T-cell (primary cell): ENCODE data around the gene ST3GAL3. TPM values are rescaled to one million over a fixed set of nuclear protein-coding genes. Genes with fewer than 3 reads are reported as not detected.

ENCODE experiments used
- ATAC-seq, 4 experiments: fragments of 200-7000 bp in 3 of 4; fragments of 150-1000 bp in 1 of 4; cut with Tn5 transposase; replicated peaks in 1 of 4; 1 replicate in 3 of 4; 2 replicates in 1 of 4; pipeline ENCODE4 v1.10.0; 2021; ENCODE audit warnings: moderate library complexity in 3 of 4, mild to moderate bottlenecking in 2 of 4, moderate number of reproducible peaks in 1 of 4
- CTCF ChIA-PET, 2 donors: fragments of 300-600 bp; sonication (Branson Sonifier 250); formaldehyde crosslinking; loops; one replicate each; lab custom pipeline; 2022; ENCODE audit warnings: antibody characterized with exemption in 2 of 2; lab: Charles Lee
- POLR2A ChIA-PET, 2 donors: fragments of 300-600 bp; sonication (Branson Sonifier 250); formaldehyde crosslinking; loops; one replicate each; lab custom pipeline; 2022; ENCODE audit warnings: antibody characterized with exemption in 2 of 2; lab: Charles Lee
- DNase-seq, 35 experiments: peaks; one replicate each; pipeline versions ENCODE4 v3.0.0 to v3.0.0-alpha.2; 2013 to 2023
- H3K27ac ChIP-seq: one replicate; pipeline ENCODE4 v1.5.1; 2013; ENCODE audit warnings: low read length
- H3K27me3 ChIP-seq, 2 experiments: replicated peaks in 1 of 2; 1 replicate in 1 of 2; 2 replicates in 1 of 2; pipeline versions ENCODE4 v1.6.1 to v1.7.0; 2013; ENCODE audit warnings: low read length in 1 of 2, mixed read lengths in 1 of 2; ENCODE audit not compliant: control insufficient read depth in 2 of 2, insufficient read depth in 2 of 2; ENCODE audit errors: extremely low read depth in 1 of 2
- H3K36me3 ChIP-seq, 2 donors: 1 replicate in 1 of 2; 2 replicates in 1 of 2; pipeline versions ENCODE4 v1.6.1 to v1.7.0; 2013; ENCODE audit warnings: low read length in 1 of 2; ENCODE audit not compliant: control insufficient read depth in 2 of 2, insufficient read depth in 1 of 2; ENCODE audit errors: extremely low read depth in 1 of 2
- H3K4me1 ChIP-seq, 2 experiments: 1 replicate in 1 of 2; 2 replicates in 1 of 2; pipeline versions ENCODE4 v1.6.1 to v1.7.0; 2013; ENCODE audit warnings: low read length in 2 of 2, mixed read lengths in 1 of 2; ENCODE audit not compliant: insufficient read depth in 2 of 2, control insufficient read depth in 1 of 2; ENCODE audit errors: extremely low read depth in 1 of 2
- H3K4me3 ChIP-seq, 2 donors: 1 replicate in 1 of 2; 2 replicates in 1 of 2; pipeline versions ENCODE4 v1.5.1 to v1.7.0; 2013; ENCODE audit warnings: mild to moderate bottlenecking in 2 of 2, low read length in 1 of 2, moderate library complexity in 1 of 2; ENCODE audit not compliant: control insufficient read depth in 1 of 2; ENCODE audit errors: extremely low read depth in 1 of 2
- H3K9me3 ChIP-seq: 2 replicates; pipeline ENCODE4 v1.7.0; 2013
- H3K27ac Mint-ChIP-seq, 2 donors: one replicate each; pipeline ENCODE4 v1.8.0; 2020 to 2021; ENCODE audit warnings: mild to moderate bottlenecking in 2 of 2, mixed read lengths in 2 of 2
- H3K27me3 Mint-ChIP-seq, 2 donors: one replicate each; pipeline ENCODE4 v1.8.0; 2021 to 2022; ENCODE audit warnings: mixed read lengths in 2 of 2
- H3K36me3 Mint-ChIP-seq: one replicate; pipeline ENCODE4 v1.8.0; 2021; ENCODE audit warnings: mixed read lengths
- H3K4me1 Mint-ChIP-seq, 3 donors: one replicate each; pipeline ENCODE4 v1.8.0; 2020 to 2022; ENCODE audit warnings: mixed read lengths in 3 of 3, mild to moderate bottlenecking in 1 of 3
- H3K4me3 Mint-ChIP-seq, 3 donors: one replicate each; pipeline ENCODE4 v1.8.0; 2020 to 2022; ENCODE audit warnings: mild to moderate bottlenecking in 3 of 3, mixed read lengths in 3 of 3, moderate library complexity in 3 of 3
- H3K9me3 Mint-ChIP-seq, 3 donors: one replicate each; pipeline ENCODE4 v1.8.0; 2020 to 2022; ENCODE audit warnings: mixed read lengths in 3 of 3
- WGBS: methylation state at CpG from one replicate; pipeline ENCODE4 v1.1.5; 2013; ENCODE audit warnings: missing lambda C conversion rate; ENCODE audit not compliant: insufficient coverage; 5-methylcytosine and 5-hydroxymethylcytosine counted together
- total RNA-seq, 35 experiments: library from RNA in 6 of 35; stranded (reverse) in 6 of 35; fragments of 120-200 nt in 1 of 35; gene quantifications; one replicate each; pipeline versions ENCODE4 v1.2.1 to v1.2.4 and lab custom pipeline; 2013 to 2026

ST3GAL3 gene
- total RNA-seq, 5 donors from 2014 or later (not counting 1 experiment from before 2014, with no cell fraction given) = 21.9 to 29.8 (median 24.4) TPM

GRCh38 chr1:43757343-43758053, 50.2 kb downstream of the ST3GAL3 start:
- peaks cover 0 to 2% of the 10 kb centered on the region in 2 donors for H3K36me3 ChIP-seq
- ChIA-PET CTCF (no interaction called here), POLR2A (no interaction called here)
- no peaks in the 10 kb centered on the region for H3K27me3 ChIP-seq
- Mint-ChIP-seq H3K27me3 (no peaks in the 10 kb centered on the region), H3K4me3 (no peak overlapping the region), H3K4me1 (peaks cover 0 to 2% (median 0%) of the 10 kb centered on the region in 3 donors), H3K36me3 (peaks cover 6% of the 10 kb centered on the region), H3K9me3 (no peaks in the 10 kb centered on the region), H3K27ac (no peak overlapping the region)
- H3K9me3 ChIP-seq = no peaks in the 10 kb centered on the region
- DNase-seq (no peak), ATAC-seq (no peak)
- no peak overlapping the region for H3K27ac ChIP-seq
- H3K4me1 ChIP-seq = no peaks in the 10 kb centered on the region
- H3K4me3 ChIP-seq = no peak overlapping the region
- no CpG with 5 or more reads among the region's 2 CpGs for WGBS

- Histone ChIP-seq H3K9me3 (no peaks in the 10 kb centered on the region), H3K27me3 (no peaks in the 10 kb centered on the region), H3K36me3 (no peaks in the 10 kb centered on the region), H3K4me3 (no peak overlapping the region), H3K27ac (no peak overlapping the region), H3K4me1 (peaks cover 3% of the 10 kb centered on the region in 2 experiments)
- Mint-ChIP-seq H3K9me3 (no peaks in the 10 kb centered on the region), H3K27ac (no peak overlapping the region), H3K4me1 (peaks cover 2 to 13% (median 5%) of the 10 kb centered on the region in 3 donors), H3K4me3 (no peak overlapping the region), H3K36me3 (no peaks in the 10 kb centered on the region), H3K27me3 (no peaks in the 10 kb centered on the region)
- no CpG with 5 or more reads among the region's 3 CpGs for WGBS
- POLR2A ChIA-PET = no interaction called here
- DNase-seq = no peak
- no peak for ATAC-seq
- CTCF ChIA-PET = interaction anchor here in 1 of 2 donors (0.6 to 0.7 kb wide), 2 partner anchors 169 to 1898 kb away, joined by 3 read pairs; no protein-coding TSS in a partner anchor
These were observed 53.5 kb downstream of the ST3GAL3 start for GRCh38 chr1:43760745-43761317.

GRCh38 chr1:43763497-43763973, 56.2 kb downstream of the ST3GAL3 start:
- no peak overlapping the region for H3K27ac Mint-ChIP-seq
- Histone ChIP-seq H3K27me3 (no peaks in the 10 kb centered on the region), H3K9me3 (no peaks in the 10 kb centered on the region), H3K36me3 (no peaks in the 10 kb centered on the region), H3K4me3 (no peak overlapping the region), H3K4me1 (peaks cover 3% of the 10 kb centered on the region in 2 experiments), H3K27ac (no peak overlapping the region)
- ChIA-PET POLR2A (no interaction called here), CTCF (interaction anchor here (0.5 to 3.6 kb wide), 13 partner anchors 23 to 437 kb away, joined by 3 to 59 read pairs (median 4); partner anchors contain the start of gene ARTN (in 1 of the 2))
- DNase-seq (peak in 31 of 35 experiments; percentile 2 to 68 (median 20)), ATAC-seq (peak; percentile 60 to 84 (median 73))
- no peaks in the 10 kb centered on the region for H3K27me3 Mint-ChIP-seq
- no peaks in the 10 kb centered on the region for H3K9me3 Mint-ChIP-seq
- WGBS = 0% methylated on average over 1 of the region's 4 CpGs
- H3K4me3 Mint-ChIP-seq = no peak overlapping the region
- peaks cover 2 to 13% (median 5%) of the 10 kb centered on the region in 3 donors for H3K4me1 Mint-ChIP-seq
- H3K36me3 Mint-ChIP-seq = no peaks in the 10 kb centered on the region

- Mint-ChIP-seq H3K27ac (no peak overlapping the region), H3K4me3 (no peak overlapping the region), H3K9me3 (no peaks in the 10 kb centered on the region), H3K27me3 (no peaks in the 10 kb centered on the region), H3K4me1 (peaks cover 2 to 13% (median 5%) of the 10 kb centered on the region in 3 donors), H3K36me3 (no peaks in the 10 kb centered on the region)
- Histone ChIP-seq H3K27ac (no peak overlapping the region), H3K4me1 (peaks cover 3% of the 10 kb centered on the region in 2 experiments), H3K36me3 (no peaks in the 10 kb centered on the region), H3K4me3 (no peak overlapping the region), H3K27me3 (no peaks in the 10 kb centered on the region), H3K9me3 (no peaks in the 10 kb centered on the region)
- 100% methylated on average over 5 of the region's 6 CpGs for WGBS
- DNase-seq (no peak), ATAC-seq (no peak)
- ChIA-PET CTCF (interaction anchor here (0.6 to 3.6 kb wide), 4 partner anchors 27 to 181 kb away, joined by 3 to 59 read pairs (median 8); partner anchors contain the start of gene ARTN (in 1 of the 2)), POLR2A (no interaction called here)
These were observed 57.2 kb downstream of the ST3GAL3 start for GRCh38 chr1:43764581-43764980.

GRCh38 chr1:43766086-43766784, 58.9 kb downstream of the ST3GAL3 start:
- no peak for ATAC-seq
- no peak overlapping the region for H3K4me3 Mint-ChIP-seq
- no peak for DNase-seq
- H3K9me3 Mint-ChIP-seq = no peaks in the 10 kb centered on the region
- no peak overlapping the region for H3K27ac ChIP-seq
- CTCF ChIA-PET = interaction anchor here in 1 of 2 donors (0.7 to 3.6 kb wide), 2 partner anchors 168 to 277 kb away, joined by 4 to 59 read pairs; partner anchors contain the start of gene ARTN
- peaks cover 3% of the 10 kb centered on the region in 2 experiments for H3K4me1 ChIP-seq
- H3K4me1 Mint-ChIP-seq = peaks cover 2 to 13% (median 5%) of the 10 kb centered on the region in 3 donors
- no peaks in the 10 kb centered on the region for H3K27me3 Mint-ChIP-seq
- no peak overlapping the region for H3K4me3 ChIP-seq
- H3K9me3 ChIP-seq = no peaks in the 10 kb centered on the region
- H3K36me3 ChIP-seq = no peaks in the 10 kb centered on the region
- 93% methylated on average over 7 of the region's 8 CpGs for WGBS
- no peaks in the 10 kb centered on the region for H3K36me3 Mint-ChIP-seq
- no peaks in the 10 kb centered on the region for H3K27me3 ChIP-seq
- no peak overlapping the region for H3K27ac Mint-ChIP-seq
- POLR2A ChIA-PET = no interaction called here
